Heart left ventricle (tissue), 13 donors: ENCODE results near the gene YIF1A.

Experiments
- POLR2A ChIP-seq, 2 donors: fragments of 450-650 bp; IDR thresholded peaks; one replicate each; pipeline ENCODE4 v1.6.1; 2017; ENCODE audit warnings: antibody characterized with exemption in 2 of 2, mild to moderate bottlenecking in 2 of 2, moderate library complexity in 2 of 2
- TF ChIP-seq, protein P1 (sequence below), 12 donors: fragments of 200-600 bp; sonication (generic) in 4 of 12; IDR thresholded peaks; one replicate each; pipeline versions ENCODE4 v1.5.0 to v1.8.0; 2018 to 2022; ENCODE audit warnings: antibody characterized with exemption in 12 of 12, mild to moderate bottlenecking in 5 of 12
- donor health status: ischemic (EF 13 %, LVEDD 7.1; RV severe dilation, severe dysfunction).
- donor health status: DM: no; HTN: yes; CAD: no.
- donor health status: DM: no; HTN: no; CAD: no.
- donor health status: ischemic (EF 25% LVEDD 6.9; RV normal size, moderate dysfunction).
- donor health status: ischemic (EF 25% LVEDD 5.7; RV mildly dilated, moderate dysfunction).
- donor health status: ischemic (EF 35%, LVEDD 5.7; RV mildly dilated, moderate dysfunction).
- donor health status: nonischemic (EF 11% LVEDD 7.7; RV severe dilation, severe dysfunction).
- donor health status: DM: yes; HTN: yes; CAD: no.
- donor health status: PGD.
- donor health status: ischemic (EF 29% LVEDD 5.4; RV normal size, mild dysfunction).
- donor health status: nonischemic (EF 23%, LVEDD 6.1; RV moderate dilation, normal function).

DNA sequence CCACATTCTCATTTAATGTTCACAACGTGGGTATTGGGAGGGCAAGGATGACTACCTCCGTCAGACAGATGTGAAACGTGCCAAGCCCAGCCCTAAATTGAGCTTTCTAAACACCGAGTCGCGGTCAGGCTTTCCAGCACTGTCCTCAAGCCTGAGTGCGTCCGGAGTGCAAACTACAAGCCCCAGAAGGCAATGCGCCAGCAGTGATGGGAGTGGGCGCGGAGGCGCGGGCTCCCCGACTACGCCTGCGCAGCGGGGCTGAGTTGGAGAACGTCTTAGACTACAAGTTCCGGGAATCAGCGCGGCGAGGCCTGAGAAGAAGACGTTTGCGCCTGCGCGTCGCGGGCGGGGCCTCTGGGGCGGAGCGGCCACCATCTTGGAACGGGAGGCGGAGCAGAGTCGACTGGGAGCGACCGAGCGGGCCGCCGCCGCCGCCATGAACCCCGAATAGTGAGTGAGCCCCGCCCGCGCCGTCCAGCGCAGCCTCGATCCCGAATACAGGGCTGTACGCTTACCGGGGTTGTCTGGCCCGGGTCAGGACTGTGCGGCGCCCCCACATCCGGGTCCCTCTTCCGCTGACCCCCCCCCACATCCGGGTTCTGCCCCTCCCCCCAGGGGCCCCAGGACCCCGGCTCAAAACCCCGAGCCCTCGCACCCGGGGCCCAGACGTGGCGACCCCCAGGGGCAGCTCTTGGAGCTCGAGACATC lies 20.5 kb downstream of the YIF1A start, which contains the start of gene RAB1B:
- TF ChIP-seq, protein P1, sequence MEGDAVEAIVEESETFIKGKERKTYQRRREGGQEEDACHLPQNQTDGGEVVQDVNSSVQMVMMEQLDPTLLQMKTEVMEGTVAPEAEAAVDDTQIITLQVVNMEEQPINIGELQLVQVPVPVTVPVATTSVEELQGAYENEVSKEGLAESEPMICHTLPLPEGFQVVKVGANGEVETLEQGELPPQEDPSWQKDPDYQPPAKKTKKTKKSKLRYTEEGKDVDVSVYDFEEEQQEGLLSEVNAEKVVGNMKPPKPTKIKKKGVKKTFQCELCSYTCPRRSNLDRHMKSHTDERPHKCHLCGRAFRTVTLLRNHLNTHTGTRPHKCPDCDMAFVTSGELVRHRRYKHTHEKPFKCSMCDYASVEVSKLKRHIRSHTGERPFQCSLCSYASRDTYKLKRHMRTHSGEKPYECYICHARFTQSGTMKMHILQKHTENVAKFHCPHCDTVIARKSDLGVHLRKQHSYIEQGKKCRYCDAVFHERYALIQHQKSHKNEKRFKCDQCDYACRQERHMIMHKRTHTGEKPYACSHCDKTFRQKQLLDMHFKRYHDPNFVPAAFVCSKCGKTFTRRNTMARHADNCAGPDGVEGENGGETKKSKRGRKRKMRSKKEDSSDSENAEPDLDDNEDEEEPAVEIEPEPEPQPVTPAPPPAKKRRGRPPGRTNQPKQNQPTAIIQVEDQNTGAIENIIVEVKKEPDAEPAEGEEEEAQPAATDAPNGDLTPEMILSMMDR (IDR thresholded peaks at IDR 0.05), result no peak
- peak; percentile 6 to 86 for TF ChIP-seq POLR2A (IDR thresholded peaks at IDR 0.05)
